Osteocyte (in vitro differentiated cells): Measurements from ENCODE around the gene PAPSS2. TPM values are rescaled to one million over a fixed set of nuclear protein-coding genes. Genes with fewer than 3 reads are reported as not detected.

ENCODE experiments used
- DNase-seq: peaks from one replicate; pipeline ENCODE4 v3.0.0; 2021; ENCODE audit warnings: mixed read lengths; ENCODE audit not compliant: unreplicated experiment; ENCODE audit errors: extremely low spot score
- H3K27ac Mint-ChIP-seq: one replicate; pipeline ENCODE4 v1.8.0; 2021; ENCODE audit warnings: mild to moderate bottlenecking, mixed read lengths; ENCODE audit not compliant: unreplicated experiment
- H3K27me3 Mint-ChIP-seq: one replicate; pipeline ENCODE4 v1.8.0; 2021; ENCODE audit warnings: mixed read lengths; ENCODE audit not compliant: unreplicated experiment
- H3K36me3 Mint-ChIP-seq: one replicate; pipeline ENCODE4 v1.8.0; 2021; ENCODE audit warnings: mixed read lengths; ENCODE audit not compliant: unreplicated experiment
- H3K4me1 Mint-ChIP-seq: one replicate; pipeline ENCODE4 v1.8.0; 2021; ENCODE audit warnings: mixed read lengths; ENCODE audit not compliant: unreplicated experiment
- H3K4me3 Mint-ChIP-seq: one replicate; pipeline ENCODE4 v1.8.0; 2021; ENCODE audit warnings: mild to moderate bottlenecking, moderate library complexity, mixed read lengths; ENCODE audit not compliant: unreplicated experiment
- H3K9me3 Mint-ChIP-seq: one replicate; pipeline ENCODE4 v1.8.0; 2021; ENCODE audit warnings: mixed read lengths; ENCODE audit not compliant: unreplicated experiment
- CTCF ChIP-seq: fragments of 200-600 bp; sonication (generic); IDR thresholded peaks from 2 replicates; pipeline ENCODE4 v1.5.0; 2021; ENCODE audit warnings: antibody characterized with exemption, mild to moderate bottlenecking, moderate library complexity
- total RNA-seq: library from RNA; stranded (reverse); gene quantifications from 2 replicates; pipeline ENCODE4 v1.2.1, GENCODE V29; 2021

The PAPSS2 gene
- total RNA-seq, 1 donor from 2014 or later, result 18.5 TPM

- peaks cover 36% of the 10 kb centered on the region for H3K4me1 Mint-ChIP-seq
- no peak overlapping the region for H3K4me3 Mint-ChIP-seq
- peak overlapping the region; percentile 73 for H3K27ac Mint-ChIP-seq
- peaks cover 3% of the 10 kb centered on the region for H3K36me3 Mint-ChIP-seq
- H3K27me3 Mint-ChIP-seq, result no peaks in the 10 kb centered on the region
- no peak for DNase-seq
- H3K9me3 Mint-ChIP-seq, result no peaks in the 10 kb centered on the region
- no peak for TF ChIP-seq CTCF
These were observed 10.9 kb downstream of the PAPSS2 start for GRCh38 chr10:87670586-87670985.

- Mint-ChIP-seq H3K4me3 (no peak overlapping the region), H3K9me3 (no peaks in the 10 kb centered on the region), H3K36me3 (peaks cover under 1% of the 10 kb centered on the region), H3K27me3 (no peaks in the 10 kb centered on the region), H3K27ac (peak overlapping the region; percentile 73), H3K4me1 (peaks cover 43% of the 10 kb centered on the region)
- DNase-seq, result no peak
- TF ChIP-seq CTCF, result no peak
These were observed 11.6 kb downstream of the PAPSS2 start for GRCh38 chr10:87671139-87671815.

GRCh38 chr10:87672551-87672950, 12.9 kb downstream of the PAPSS2 start:
- no peak for DNase-seq
- Mint-ChIP-seq H3K36me3 (no peaks in the 10 kb centered on the region), H3K27me3 (no peaks in the 10 kb centered on the region), H3K4me3 (no peak overlapping the region), H3K4me1 (peaks cover 45% of the 10 kb centered on the region), H3K9me3 (no peaks in the 10 kb centered on the region), H3K27ac (no peak overlapping the region)
- TF ChIP-seq CTCF, result no peak

GRCh38 chr10:87674943-87675342, 15.3 kb downstream of the PAPSS2 start:
- Mint-ChIP-seq H3K4me3 (no peak overlapping the region), H3K36me3 (no peaks in the 10 kb centered on the region), H3K27me3 (no peaks in the 10 kb centered on the region), H3K9me3 (no peaks in the 10 kb centered on the region), H3K4me1 (peaks cover 32% of the 10 kb centered on the region), H3K27ac (no peak overlapping the region)
- TF ChIP-seq CTCF, result no peak
- no peak for DNase-seq

- DNase-seq, result no peak
- H3K9me3 Mint-ChIP-seq, result no peaks in the 10 kb centered on the region
- H3K4me3 Mint-ChIP-seq, result peak overlapping the region; percentile 2
- H3K4me1 Mint-ChIP-seq, result peaks cover 24% of the 10 kb centered on the region
- H3K27me3 Mint-ChIP-seq, result no peaks in the 10 kb centered on the region
- no peak for TF ChIP-seq CTCF
- no peaks in the 10 kb centered on the region for H3K36me3 Mint-ChIP-seq
- H3K27ac Mint-ChIP-seq, result peak overlapping the region; percentile 16
These were observed 16.0 kb downstream of the PAPSS2 start for GRCh38 chr10:87675396-87676376.
